ENCODE data around the gene MPLKIP. TPM values are rescaled to one million over a fixed set of nuclear protein-coding genes. Genes with fewer than 3 reads are reported as not detected.

MPLKIP gene
- total RNA-seq (14.6 and 22.8 TPM in 2 replicates), polyA plus RNA-seq (19.9 and 22.6 TPM in 2 replicates), polyA minus RNA-seq (ENCODE audit: low replicate concordance) (1.2 and 1.4 TPM in 2 replicates)
- 27.8 and 28.3 TPM in 2 replicates for polyA plus RNA-seq (2012)

DNA sequence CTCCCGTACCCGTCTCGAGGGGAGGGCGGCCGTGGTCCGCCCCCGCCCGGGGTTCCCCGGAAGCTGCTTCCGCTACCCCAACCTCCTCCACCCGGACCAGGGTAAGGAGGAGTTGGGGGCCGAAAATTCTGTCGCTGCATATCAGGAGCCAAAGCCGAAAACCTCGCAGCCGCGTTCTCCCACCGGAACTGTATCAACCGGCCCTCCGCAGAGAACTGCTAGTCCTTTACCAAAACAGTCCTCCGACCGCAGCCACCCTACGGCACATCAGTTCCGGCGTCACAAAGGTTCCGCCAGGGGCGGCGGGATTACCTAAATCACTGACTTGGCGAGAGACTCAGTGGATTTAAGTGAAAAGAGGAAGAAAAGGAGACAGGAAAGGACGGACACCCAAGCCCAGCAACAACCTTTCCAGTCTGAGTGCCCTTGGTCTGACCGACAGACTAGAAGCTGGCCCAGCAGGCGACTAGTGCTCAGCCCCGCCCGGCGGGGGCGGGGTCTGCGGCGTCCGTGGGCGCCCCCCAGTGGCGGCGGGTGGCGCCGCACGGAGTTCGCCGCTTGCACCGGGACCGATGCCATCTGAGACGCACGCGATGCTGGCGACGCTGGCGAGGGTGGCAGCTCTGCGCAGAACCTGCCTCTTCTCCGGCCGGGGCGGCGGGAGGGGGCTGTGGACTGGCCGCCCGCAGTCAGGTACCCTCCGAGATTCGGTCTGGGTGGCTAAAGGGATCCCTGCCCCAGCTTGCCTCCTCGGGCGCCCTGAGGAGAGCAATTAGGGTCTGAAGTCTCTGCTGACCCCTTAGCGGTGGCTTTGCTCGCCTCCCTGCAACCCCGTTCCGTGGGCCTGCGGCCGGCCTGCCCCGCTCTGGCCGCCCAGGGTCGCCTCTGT, at the start of gene MPLKIP, which contains the start of gene SUGCT:
Gene MPLKIP, minus strand, starts transcription at position 195 of the 889 bp plus-strand sequence. Its CDS starts 55 bp downstream, at position 140.
Gene SUGCT, plus strand, starts transcription at position 578 of the 889 bp plus-strand sequence.
- H3K4me1 ChIP-seq (ENCODE audit: control insufficient read depth, extremely low read depth, insufficient read depth, low read length), result peaks cover 2% of the 10 kb centered on the region
- TF ChIP-seq, protein P1, sequence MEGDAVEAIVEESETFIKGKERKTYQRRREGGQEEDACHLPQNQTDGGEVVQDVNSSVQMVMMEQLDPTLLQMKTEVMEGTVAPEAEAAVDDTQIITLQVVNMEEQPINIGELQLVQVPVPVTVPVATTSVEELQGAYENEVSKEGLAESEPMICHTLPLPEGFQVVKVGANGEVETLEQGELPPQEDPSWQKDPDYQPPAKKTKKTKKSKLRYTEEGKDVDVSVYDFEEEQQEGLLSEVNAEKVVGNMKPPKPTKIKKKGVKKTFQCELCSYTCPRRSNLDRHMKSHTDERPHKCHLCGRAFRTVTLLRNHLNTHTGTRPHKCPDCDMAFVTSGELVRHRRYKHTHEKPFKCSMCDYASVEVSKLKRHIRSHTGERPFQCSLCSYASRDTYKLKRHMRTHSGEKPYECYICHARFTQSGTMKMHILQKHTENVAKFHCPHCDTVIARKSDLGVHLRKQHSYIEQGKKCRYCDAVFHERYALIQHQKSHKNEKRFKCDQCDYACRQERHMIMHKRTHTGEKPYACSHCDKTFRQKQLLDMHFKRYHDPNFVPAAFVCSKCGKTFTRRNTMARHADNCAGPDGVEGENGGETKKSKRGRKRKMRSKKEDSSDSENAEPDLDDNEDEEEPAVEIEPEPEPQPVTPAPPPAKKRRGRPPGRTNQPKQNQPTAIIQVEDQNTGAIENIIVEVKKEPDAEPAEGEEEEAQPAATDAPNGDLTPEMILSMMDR (conservative IDR thresholded peaks at IDR 0.05 in 1 of 2, IDR thresholded peaks at IDR 0.05 in 1 of 2; ENCODE audit: low read depth in 1 of 2, low read length in 2 of 2), result peak; percentile 48 to 90
- TF ChIP-seq EZH2 (IDR thresholded peaks at IDR 0.05; ENCODE audit: low read length, missing control alignments), result no peak
- H3K36me3 ChIP-seq (ENCODE audit: control insufficient read depth, insufficient read depth, low read length), result no peaks in the 10 kb centered on the region
- H3K79me2 ChIP-seq (ENCODE audit: control insufficient read depth, insufficient read depth, low read length), result peaks cover 37% of the 10 kb centered on the region
- peak within 1 kb of the TSS; percentile 85 for H3K4me2 ChIP-seq (ENCODE audit: extremely low read depth, insufficient read depth, low read length)
- H3K27me3 ChIP-seq (ENCODE audit: control insufficient read depth, insufficient read depth, low read length), result no peaks in the 10 kb centered on the region
- H2AFZ ChIP-seq (ENCODE audit: low read length), result peak within 1 kb of the TSS; percentile 100
- DNase-seq (ENCODE audit: low read depth in 2 of 2), result peak; percentile 86 to 93
- H3K27ac ChIP-seq (ENCODE audit: insufficient read depth, low read length), result peak within 1 kb of the TSS; percentile 91
- peak within 1 kb of the TSS; percentile 91 for H3K9ac ChIP-seq (ENCODE audit: insufficient read depth, low read length)
- no peaks in the 10 kb centered on the region for H3K9me3 ChIP-seq (ENCODE audit: control insufficient read depth, insufficient read depth, low read depth, low read length)
- H4K20me1 ChIP-seq (ENCODE audit: control insufficient read depth, extremely low read depth, insufficient read depth, low read length), result no peaks in the 10 kb centered on the region
- peak within 1 kb of the TSS; percentile 90 to 99 (median 95) for H3K4me3 ChIP-seq (replicated peaks in 1 of 4; ENCODE audit: control extremely low read depth in 1 of 4, insufficient read depth in 1 of 4, low read depth in 3 of 4, low read length in 4 of 4)

DNA sequence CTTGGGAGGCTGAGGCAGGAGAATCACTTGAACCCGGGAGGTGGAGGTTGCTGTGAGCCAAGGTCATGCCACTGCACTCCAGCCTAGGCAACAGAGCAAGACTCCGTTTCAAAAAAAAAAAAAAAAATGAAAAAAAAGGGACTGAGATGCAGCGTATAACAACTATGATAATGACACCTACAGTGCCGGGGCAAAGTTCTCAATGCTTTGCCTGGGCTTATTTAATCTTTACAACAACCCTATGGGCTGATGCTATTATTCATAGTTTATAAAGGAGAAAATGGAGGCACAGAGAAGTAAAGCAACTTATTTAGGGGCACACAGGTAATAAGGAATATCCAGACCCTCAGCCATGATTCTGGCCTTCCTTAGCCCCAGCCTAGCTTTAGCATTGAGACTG, 48.0 kb upstream of the MPLKIP start:
- Histone ChIP-seq H3K4me1 (ENCODE audit: control insufficient read depth, extremely low read depth, insufficient read depth, low read length) (no peaks in the 10 kb centered on the region), H3K4me2 (ENCODE audit: extremely low read depth, insufficient read depth, low read length) (no peak overlapping the region), H2AFZ (ENCODE audit: low read length) (no peak overlapping the region), H3K36me3 (ENCODE audit: control insufficient read depth, insufficient read depth, low read length) (no peaks in the 10 kb centered on the region), H3K27me3 (ENCODE audit: control insufficient read depth, insufficient read depth, low read length) (no peaks in the 10 kb centered on the region), H3K79me2 (ENCODE audit: control insufficient read depth, insufficient read depth, low read length) (no peaks in the 10 kb centered on the region), H3K4me3 (replicated peaks in 1 of 4; ENCODE audit: control extremely low read depth in 1 of 4, insufficient read depth in 1 of 4, low read depth in 3 of 4, low read length in 4 of 4) (no peak overlapping the region), H3K9me3 (ENCODE audit: control insufficient read depth, insufficient read depth, low read depth, low read length) (no peaks in the 10 kb centered on the region), H3K9ac (ENCODE audit: insufficient read depth, low read length) (no peak overlapping the region), H3K27ac (ENCODE audit: insufficient read depth, low read length) (no peak overlapping the region), H4K20me1 (ENCODE audit: control insufficient read depth, extremely low read depth, insufficient read depth, low read length) (no peaks in the 10 kb centered on the region)
- no peak for TF ChIP-seq EZH2 (IDR thresholded peaks at IDR 0.05; ENCODE audit: low read length, missing control alignments)
- TF ChIP-seq, protein P1 (conservative IDR thresholded peaks at IDR 0.05 in 1 of 2, IDR thresholded peaks at IDR 0.05 in 1 of 2; ENCODE audit: low read depth in 1 of 2, low read length in 2 of 2), result no peak
- no peak for DNase-seq (ENCODE audit: low read depth in 2 of 2)

DNA sequence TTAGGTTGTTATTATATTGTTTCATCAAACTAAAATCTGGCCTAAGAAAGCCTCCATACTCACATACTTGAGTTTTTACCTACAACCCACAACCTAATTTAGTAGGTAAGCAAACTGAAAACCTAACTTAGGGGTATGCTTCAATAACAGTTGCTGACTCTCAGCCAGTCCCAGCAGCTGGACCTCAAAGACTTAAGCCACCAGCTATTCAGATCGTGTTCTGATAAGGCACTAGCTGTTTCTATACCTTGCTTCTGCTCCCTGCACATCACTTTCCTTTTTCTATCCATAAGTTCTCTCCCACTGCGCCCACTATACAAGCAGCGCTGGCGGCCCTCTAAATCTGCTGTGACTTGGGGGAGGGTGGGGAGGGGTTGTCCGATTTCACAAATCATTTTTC, 42.6 kb upstream of the MPLKIP start:
- TF ChIP-seq EZH2 (IDR thresholded peaks at IDR 0.05; ENCODE audit: low read length, missing control alignments), result no peak
- TF ChIP-seq, protein P1 (conservative IDR thresholded peaks at IDR 0.05 in 1 of 2, IDR thresholded peaks at IDR 0.05 in 1 of 2; ENCODE audit: low read depth in 1 of 2, low read length in 2 of 2), result no peak
- Histone ChIP-seq H3K9me3 (ENCODE audit: control insufficient read depth, insufficient read depth, low read depth, low read length) (no peaks in the 10 kb centered on the region), H3K27ac (ENCODE audit: insufficient read depth, low read length) (no peak overlapping the region), H3K36me3 (ENCODE audit: control insufficient read depth, insufficient read depth, low read length) (no peaks in the 10 kb centered on the region), H3K4me2 (ENCODE audit: extremely low read depth, insufficient read depth, low read length) (no peak overlapping the region), H3K4me1 (ENCODE audit: control insufficient read depth, extremely low read depth, insufficient read depth, low read length) (no peaks in the 10 kb centered on the region), H3K27me3 (ENCODE audit: control insufficient read depth, insufficient read depth, low read length) (no peaks in the 10 kb centered on the region), H3K79me2 (ENCODE audit: control insufficient read depth, insufficient read depth, low read length) (no peaks in the 10 kb centered on the region), H2AFZ (ENCODE audit: low read length) (no peak overlapping the region), H3K4me3 (replicated peaks in 1 of 4; ENCODE audit: control extremely low read depth in 1 of 4, insufficient read depth in 1 of 4, low read depth in 3 of 4, low read length in 4 of 4) (no peak overlapping the region), H4K20me1 (ENCODE audit: control insufficient read depth, extremely low read depth, insufficient read depth, low read length) (no peaks in the 10 kb centered on the region), H3K9ac (ENCODE audit: insufficient read depth, low read length) (no peak overlapping the region)
- DNase-seq (ENCODE audit: low read depth in 2 of 2), result no peak

Data from fibroblast of lung (primary cell).